Measurements from ENCODE around the gene ZNF865.

Gene ZNF865

GRCh38 chr19:55652311-55653128 lies 47.1 kb downstream of the ZNF865 start:
- TF ChIP-seq CTCF (IDR thresholded peaks at IDR 0.05; ENCODE audit: low read depth, low read length, missing control alignments): no peak
- DNase-seq (ENCODE audit: low read depth): no peak
- no peak overlapping the region; the same call in 1 of the 2 replicates for H3K4me3 ChIP-seq (ENCODE audit: low read depth, low read length)

- H3K4me3 ChIP-seq (ENCODE audit: low read depth, low read length): peak overlapping the region; percentile 95
- peak; percentile 97 for DNase-seq (ENCODE audit: low read depth)
- peak; percentile 100 for TF ChIP-seq CTCF (IDR thresholded peaks at IDR 0.05; ENCODE audit: low read depth, low read length, missing control alignments)
Measured at GRCh38 chr19:55653651-55654322, 48.3 kb downstream of the ZNF865 start.

- no peak for TF ChIP-seq CTCF (IDR thresholded peaks at IDR 0.05; ENCODE audit: low read depth, low read length, missing control alignments)
- peak; percentile 99 for DNase-seq (ENCODE audit: low read depth)
- peak overlapping the region; percentile 95 for H3K4me3 ChIP-seq (ENCODE audit: low read depth, low read length)
Measured at GRCh38 chr19:55654323-55654867, 48.9 kb downstream of the ZNF865 start.

- TF ChIP-seq CTCF (IDR thresholded peaks at IDR 0.05; ENCODE audit: low read depth, low read length, missing control alignments): no peak
- DNase-seq (ENCODE audit: low read depth): peak; percentile 71
- H3K4me3 ChIP-seq (ENCODE audit: low read depth, low read length): peak within 1 kb of the TSS; percentile 95
Measured at GRCh38 chr19:55654868-55655647, 49.6 kb downstream of the ZNF865 start, which contains the start of gene U2AF2. U2AF2 (plus strand) TSS chr19:55655035; CDS start chr19:55655105, 70 bp downstream.

GRCh38 chr19:55655648-55656040 lies 50.2 kb downstream of the ZNF865 start:
- no peak for DNase-seq (ENCODE audit: low read depth)
- no peak for TF ChIP-seq CTCF (IDR thresholded peaks at IDR 0.05; ENCODE audit: low read depth, low read length, missing control alignments)
- peak overlapping the region; percentile 89 for H3K4me3 ChIP-seq (ENCODE audit: low read depth, low read length)

- TF ChIP-seq CTCF (IDR thresholded peaks at IDR 0.05; ENCODE audit: low read depth, low read length, missing control alignments): no peak
- H3K4me3 ChIP-seq (ENCODE audit: low read depth, low read length): peak overlapping the region; percentile 89
- DNase-seq (ENCODE audit: low read depth): no peak
Measured at GRCh38 chr19:55656552-55656951, 51.1 kb downstream of the ZNF865 start.
